Adrenal gland (tissue), 12 donors: ENCODE results near the gene GSK3B. TPM values are rescaled to one million over a fixed set of nuclear protein-coding genes. Genes with fewer than 3 reads are reported as not detected.

Source experiments
- DNase-seq, 7 donors: peaks; one replicate each; pipeline ENCODE4 v3.0.0-alpha.2; 2019 to 2020
- H3K27ac ChIP-seq, 5 donors: fragments of 200-600 bp; sonication (generic) in 4 of 5; 1 replicate in 3 of 5; 2 replicates in 2 of 5; pipeline versions ENCODE4 v1.5.1 to v1.8.0; 2016 to 2020; ENCODE audit warnings: mild to moderate bottlenecking in 1 of 5
- H3K27me3 ChIP-seq: fragments of 200-600 bp; 2 replicates; pipeline ENCODE4 v1.8.0; 2021
- H3K36me3 ChIP-seq, 2 donors: fragments of 200-600 bp; replicated peaks in 1 of 2; 1 replicate in 1 of 2; 2 replicates in 1 of 2; pipeline versions ENCODE4 v1.5.1 to v1.8.0; 2018 to 2022
- H3K4me1 ChIP-seq, 2 donors: fragments of 200-600 bp; replicated peaks in 1 of 2; 1 replicate in 1 of 2; 2 replicates in 1 of 2; pipeline versions ENCODE4 v1.5.1 to v1.8.0; 2018 to 2021
- H3K4me3 ChIP-seq, 4 donors: fragments of 200-600 bp; sonication (generic) in 3 of 4; one replicate each; pipeline ENCODE4 v1.5.1; 2016 to 2018
- H3K9me3 ChIP-seq, 3 donors: fragments of 200-600 bp; sonication (generic) in 1 of 3; replicated peaks in 1 of 3; 1 replicate in 2 of 3; 2 replicates in 1 of 3; pipeline versions ENCODE4 v1.5.1 to v1.8.0; 2016 to 2021
- CTCF ChIP-seq, 6 experiments: fragments of 450-650 bp in 4 of 6; fragments of 200-600 bp in 2 of 6; sonication (generic) in 1 of 6; IDR thresholded peaks; 1 replicate in 5 of 6; 2 replicates in 1 of 6; pipeline versions ENCODE4 v1.5.1 to v1.8.0; 2016 to 2021; ENCODE audit warnings: antibody characterized with exemption in 6 of 6, mild to moderate bottlenecking in 2 of 6, moderate library complexity in 1 of 6
- POLR2A ChIP-seq, 2 donors: fragments of 450-650 bp; IDR thresholded peaks; one replicate each; pipeline ENCODE4 v1.6.1; 2017; ENCODE audit warnings: antibody characterized with exemption in 2 of 2, mild to moderate bottlenecking in 2 of 2, moderate library complexity in 1 of 2
- WGBS, 4 donors: extraction: QIAGEN DNeasy Blood & Tissue Kit in 2 of 4; methylation state at CpG; one replicate each; pipeline versions ENCODE4 v1.1.5 to v1.1.7; 2013 to 2017; 5-methylcytosine and 5-hydroxymethylcytosine counted together
- intact Hi-C, 2 donors: fragments of 100-400 bp; cut with DNase I; formaldehyde crosslinking; loops; one replicate each; pipeline versions ENCODE4 v1.14.1 to v1.15.0; 2022 to 2023
- polyA plus RNA-seq, 3 donors: library from polyadenylated mRNA; stranded (reverse); fragments of 200-250 nt in 2 of 3; fragments of 350-450 nt in 1 of 3; fragmentation: Illumina TruSeq in 1 of 3; extraction: RNeasy Lipid Tissue Mini Kit (QIAGEN cat#74804) in 1 of 3; gene quantifications; one replicate each; pipeline ENCODE4 v1.2.3, GENCODE V29; 2013 to 2014
- total RNA-seq, 9 donors: library from RNA; depleted of rRNA in 4 of 9; stranded (reverse); fragments of >200 nt in 4 of 9; fragments of 120-200 nt in 1 of 9; fragmentation: NEBNext Ultra II Directional in 1 of 9; extraction: Animal tissue kit (Norgen Biotek cat#: 25700) in 1 of 9; gene quantifications; one replicate each; pipeline versions ENCODE4 v1.1.0 to v1.2.4, GENCODE V29; 2013 to 2023
- donor health status: healthy with polysubstance abuse.
- donor health status: Bipolar disorder and iron deficiency.
- donor health status: DM: yes; HTN: yes; CAD: no.
- donor health status: DM: no; HTN: no; CAD: no.
- donor health status: DM: no; HTN: no; CAD: no.
- donor health status: DM: yes; HTN: yes; CAD: no.

The GSK3B gene
- total and polyA plus RNA-seq, 12 donors = 10.0 to 63.7 (median 44.8) TPM

- H3K36me3 ChIP-seq = peaks cover 0 to 10% of the 10 kb centered on the region in 2 donors
- H3K27ac ChIP-seq = no peak overlapping the region
- 88 to 97% (median 93%) methylated on average over 2 of the region's 2 CpGs for WGBS, 4 donors
- H3K27me3 ChIP-seq = no peaks in the 10 kb centered on the region
- H3K4me3 ChIP-seq = no peak overlapping the region
- H3K4me1 ChIP-seq = no peaks in the 10 kb centered on the region
- no peak for TF ChIP-seq POLR2A (IDR thresholded peaks at IDR 0.05)
- no peak for TF ChIP-seq CTCF (IDR thresholded peaks at IDR 0.05)
- DNase-seq = no peak
- intact Hi-C loops = no loop called here
- no peaks in the 10 kb centered on the region for H3K9me3 ChIP-seq
These were observed 235.3 kb downstream of the GSK3B start for GRCh38 chr3:119858957-119859356.

GRCh38 chr3:119856695-119857094, 237.6 kb downstream of the GSK3B start:
- no peaks in the 10 kb centered on the region for H3K4me1 ChIP-seq
- H3K36me3 ChIP-seq = no peaks in the 10 kb centered on the region
- no peak for DNase-seq
- intact Hi-C loops = no loop called here
- TF ChIP-seq POLR2A (IDR thresholded peaks at IDR 0.05) = no peak
- no peak for TF ChIP-seq CTCF (IDR thresholded peaks at IDR 0.05)
- no peak overlapping the region for H3K4me3 ChIP-seq
- H3K27me3 ChIP-seq = no peaks in the 10 kb centered on the region
- no peak overlapping the region for H3K27ac ChIP-seq
- 92 to 98% (median 98%) methylated on average over 3 of the region's 3 CpGs for WGBS, 4 donors
- no peaks in the 10 kb centered on the region for H3K9me3 ChIP-seq

- whole genome bisulfite sequencing, 4 donors = 84 to 94% (median 92%) methylated on average over 2 of the region's 2 CpGs
- H3K4me3 ChIP-seq = no peak overlapping the region
- no peak for TF ChIP-seq POLR2A (IDR thresholded peaks at IDR 0.05)
- DNase-seq = no peak
- no peaks in the 10 kb centered on the region for H3K27me3 ChIP-seq
- no peaks in the 10 kb centered on the region for H3K36me3 ChIP-seq
- intact Hi-C loops = no loop called here
- no peaks in the 10 kb centered on the region for H3K9me3 ChIP-seq
- no peaks in the 10 kb centered on the region for H3K4me1 ChIP-seq
- no peak overlapping the region for H3K27ac ChIP-seq
These were observed 245.1 kb downstream of the GSK3B start for GRCh38 chr3:119849126-119849525.

- H3K27me3 ChIP-seq = no peaks in the 10 kb centered on the region
- peak overlapping the region in 1 of 5 donors; percentile 36 for H3K27ac ChIP-seq
- no peak for TF ChIP-seq CTCF (IDR thresholded peaks at IDR 0.05)
- DNase-seq = no peak
- H3K36me3 ChIP-seq = no peaks in the 10 kb centered on the region
- H3K4me3 ChIP-seq = no peak overlapping the region
- no peaks in the 10 kb centered on the region for H3K9me3 ChIP-seq
- peaks cover 0 to 14% of the 10 kb centered on the region in 2 donors for H3K4me1 ChIP-seq
- intact Hi-C loops = no loop called here
- 32 to 44% (median 35%) methylated on average over 2 of the region's 2 CpGs for WGBS, 4 donors
These were observed 252.3 kb downstream of the GSK3B start for GRCh38 chr3:119841808-119842471.

- Histone ChIP-seq H3K9me3 (no peaks in the 10 kb centered on the region), H3K4me1 (no peaks in the 10 kb centered on the region), H3K36me3 (no peaks in the 10 kb centered on the region), H3K4me3 (no peak overlapping the region), H3K27me3 (no peaks in the 10 kb centered on the region), H3K27ac (no peak overlapping the region)
- intact Hi-C loops = no loop called here
- no peak for DNase-seq
- TF ChIP-seq CTCF (IDR thresholded peaks at IDR 0.05) = no peak
- TF ChIP-seq POLR2A (IDR thresholded peaks at IDR 0.05) = no peak
These were observed 258.7 kb downstream of the GSK3B start for GRCh38 chr3:119835556-119835955.
